NCI-H1105 (cell line): Measurements from ENCODE around the gene TDRD1.

ENCODE experiments used
- DNase-seq: peaks from one replicate; lab custom pipeline; 2025; lab: John Stamatoyannopoulos, UW

Gene TDRD1

GRCh38 chr10:114176511-114176910 lies 2.6 kb upstream of the TDRD1 start:
- no peak for DNase-seq

GRCh38 chr10:114179747-114180146 lies 594 bp downstream of the TDRD1 start:
- DNase-seq: no peak

- DNase-seq: no peak
Observed at GRCh38 chr10:114180937-114181336, 1.8 kb downstream of the TDRD1 start.

- no peak for DNase-seq
Observed at GRCh38 chr10:114181971-114182370, 2.8 kb downstream of the TDRD1 start.

- DNase-seq: no peak
Observed at GRCh38 chr10:114183563-114183962, 4.4 kb downstream of the TDRD1 start.

GRCh38 chr10:114184276-114184675 lies 5.1 kb downstream of the TDRD1 start:
- no peak for DNase-seq

- DNase-seq: no peak
Observed at GRCh38 chr10:114188001-114188400, 8.8 kb downstream of the TDRD1 start.

- DNase-seq: no peak
Observed at GRCh38 chr10:114188900-114189299, 9.7 kb downstream of the TDRD1 start.

GRCh38 chr10:114189700-114190099 lies 10.5 kb downstream of the TDRD1 start:
- DNase-seq: no peak

GRCh38 chr10:114195079-114195478 lies 15.9 kb downstream of the TDRD1 start:
- DNase-seq: no peak

GRCh38 chr10:114199239-114199638 lies 20.1 kb downstream of the TDRD1 start:
- DNase-seq: no peak

- no peak for DNase-seq
Observed at GRCh38 chr10:114202812-114203211, 23.7 kb downstream of the TDRD1 start.

- no peak for DNase-seq
Observed at GRCh38 chr10:114206902-114207301, 27.7 kb downstream of the TDRD1 start.

- DNase-seq: no peak
Observed at GRCh38 chr10:114207349-114207748, 28.2 kb downstream of the TDRD1 start.

GRCh38 chr10:114208351-114208750 lies 29.2 kb downstream of the TDRD1 start:
- DNase-seq: no peak

GRCh38 chr10:114212153-114212552 lies 33.0 kb downstream of the TDRD1 start:
- DNase-seq: no peak

GRCh38 chr10:114215033-114215432 lies 35.9 kb downstream of the TDRD1 start:
- no peak for DNase-seq

GRCh38 chr10:114220281-114220680 lies 41.1 kb downstream of the TDRD1 start:
- DNase-seq: no peak

GRCh38 chr10:114221235-114221634 lies 42.1 kb downstream of the TDRD1 start:
- no peak for DNase-seq

- no peak for DNase-seq
Observed at GRCh38 chr10:114223066-114223465, 43.9 kb downstream of the TDRD1 start.

- no peak for DNase-seq
Observed at GRCh38 chr10:114228156-114228555, 49.0 kb downstream of the TDRD1 start.

- no peak for DNase-seq
Observed at GRCh38 chr10:114232561-114233176, 53.5 kb downstream of the TDRD1 start.

GRCh38 chr10:114233482-114233881 lies 54.3 kb downstream of the TDRD1 start:
- no peak for DNase-seq

GRCh38 chr10:114234132-114234531 lies 55.0 kb downstream of the TDRD1 start:
- no peak for DNase-seq
